Measurements from ENCODE around the gene ALG12. TPM values are rescaled to one million over a fixed set of nuclear protein-coding genes. Genes with fewer than 3 reads are reported as not detected.

ALG12 gene
- total RNA-seq, 1 experiment from 2014 or later = 18.6 TPM

DNA sequence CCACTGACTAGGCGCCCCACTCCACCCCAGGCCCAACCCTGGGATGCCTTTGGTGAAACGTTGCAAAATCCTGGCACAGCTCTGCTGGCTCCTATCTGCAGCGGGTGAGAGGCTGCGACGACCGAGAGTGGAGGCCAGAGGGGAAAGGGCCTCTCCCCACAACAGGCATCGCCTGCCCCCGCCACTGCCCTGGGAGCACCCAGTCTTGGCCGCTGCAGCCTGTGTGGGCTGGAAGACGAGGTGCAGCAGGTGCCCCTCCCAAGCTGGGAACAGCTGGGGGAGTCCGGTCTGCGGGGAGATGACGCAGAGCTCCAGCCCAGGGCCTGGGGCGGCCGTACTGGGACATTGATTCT is 38.2 kb upstream of the ALG12 start:
- no TSS peak for BruUV-seq (replicated peaks)
- intact Hi-C loops (cut with micrococcal nuclease; ENCODE audit: unreplicated experiment) = no loop called here
- TF ChIP-seq EZH2 (IDR thresholded peaks at IDR 0.05; ENCODE audit: borderline replicate concordance, low read depth, low read length, poor library complexity, severe bottlenecking) = no peak
- TF ChIP-seq, protein P1, sequence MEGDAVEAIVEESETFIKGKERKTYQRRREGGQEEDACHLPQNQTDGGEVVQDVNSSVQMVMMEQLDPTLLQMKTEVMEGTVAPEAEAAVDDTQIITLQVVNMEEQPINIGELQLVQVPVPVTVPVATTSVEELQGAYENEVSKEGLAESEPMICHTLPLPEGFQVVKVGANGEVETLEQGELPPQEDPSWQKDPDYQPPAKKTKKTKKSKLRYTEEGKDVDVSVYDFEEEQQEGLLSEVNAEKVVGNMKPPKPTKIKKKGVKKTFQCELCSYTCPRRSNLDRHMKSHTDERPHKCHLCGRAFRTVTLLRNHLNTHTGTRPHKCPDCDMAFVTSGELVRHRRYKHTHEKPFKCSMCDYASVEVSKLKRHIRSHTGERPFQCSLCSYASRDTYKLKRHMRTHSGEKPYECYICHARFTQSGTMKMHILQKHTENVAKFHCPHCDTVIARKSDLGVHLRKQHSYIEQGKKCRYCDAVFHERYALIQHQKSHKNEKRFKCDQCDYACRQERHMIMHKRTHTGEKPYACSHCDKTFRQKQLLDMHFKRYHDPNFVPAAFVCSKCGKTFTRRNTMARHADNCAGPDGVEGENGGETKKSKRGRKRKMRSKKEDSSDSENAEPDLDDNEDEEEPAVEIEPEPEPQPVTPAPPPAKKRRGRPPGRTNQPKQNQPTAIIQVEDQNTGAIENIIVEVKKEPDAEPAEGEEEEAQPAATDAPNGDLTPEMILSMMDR (conservative IDR thresholded peaks at IDR 0.05; ENCODE audit: low read depth, low read length) = no peak
- Histone ChIP-seq H3K36me3 (ENCODE audit: insufficient read depth, low read length, poor library complexity, severe bottlenecking) (peaks cover under 1% of the 10 kb centered on the region), H3K27me3 (replicated peaks; ENCODE audit: insufficient read depth, low read depth, low read length, poor library complexity) (no peaks in the 10 kb centered on the region), H3K4me3 (ENCODE audit: low read depth, low read length, poor library complexity, severe bottlenecking) (no peak overlapping the region), H3K27ac (ENCODE audit: low read depth, low read length, poor library complexity, severe bottlenecking) (no peak overlapping the region), H3K4me1 (ENCODE audit: insufficient read depth, low read length, poor library complexity, severe bottlenecking) (peaks cover 7% of the 10 kb centered on the region), H3K9me3 (ENCODE audit: low read depth, low read length, poor library complexity, severe bottlenecking) (no peaks in the 10 kb centered on the region)
- ChIA-PET POLR2A (ENCODE audit: low non-redundant PET) (no interaction called here), CTCF (no interaction called here)
- no peak for DNase-seq (ENCODE audit: low spot score)

DNA sequence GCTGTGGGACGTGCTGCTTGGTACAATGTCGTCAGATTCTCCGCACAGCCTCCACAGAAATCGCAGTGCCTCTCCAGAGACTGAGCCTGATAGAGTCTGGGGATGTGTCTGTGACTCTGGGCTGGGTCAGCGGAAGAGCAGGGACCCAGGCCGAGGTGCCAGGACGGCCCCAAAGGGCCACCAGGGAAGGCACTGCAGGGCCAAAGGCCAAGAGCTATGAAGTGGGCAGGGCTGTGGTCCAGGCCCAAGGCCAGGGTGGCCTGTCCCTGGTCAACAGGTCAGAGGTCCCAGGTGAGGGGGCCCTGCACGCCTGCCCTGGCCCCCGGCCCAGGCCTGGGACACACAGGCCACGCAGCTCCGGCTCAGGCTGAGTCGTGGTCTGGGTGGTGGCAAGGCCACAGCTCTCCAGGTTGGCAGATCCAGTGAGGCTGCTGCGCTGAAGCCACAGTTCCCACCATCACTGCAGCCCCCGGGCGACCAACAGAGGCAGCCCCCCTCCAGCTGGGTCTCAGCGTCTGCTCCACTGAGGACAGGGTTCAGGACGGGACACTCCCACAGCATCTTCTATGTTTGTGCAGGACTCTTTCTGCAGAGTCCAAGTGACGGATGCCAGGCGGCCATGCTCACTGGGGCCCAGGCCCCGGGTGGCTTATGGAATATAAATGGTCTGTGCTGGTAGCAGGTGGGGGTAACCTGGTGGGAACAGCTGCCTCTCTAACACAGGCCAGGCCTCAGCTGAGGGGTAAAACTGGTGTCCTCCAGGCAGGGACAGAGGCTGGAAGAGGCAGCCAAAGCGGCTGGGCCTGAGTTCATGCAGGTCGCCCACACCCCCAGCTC is 37.6 kb upstream of the ALG12 start:
- no peak for DNase-seq (ENCODE audit: low spot score)
- ChIA-PET POLR2A (ENCODE audit: low non-redundant PET) (no interaction called here), CTCF (no interaction called here)
- no peak overlapping the region for H3K4me3 ChIP-seq (ENCODE audit: low read depth, low read length, poor library complexity, severe bottlenecking)
- BruUV-seq (replicated peaks) = no TSS peak
- H3K27ac ChIP-seq (ENCODE audit: low read depth, low read length, poor library complexity, severe bottlenecking) = no peak overlapping the region
- no peaks in the 10 kb centered on the region for H3K27me3 ChIP-seq (replicated peaks; ENCODE audit: insufficient read depth, low read depth, low read length, poor library complexity)
- no peaks in the 10 kb centered on the region for H3K9me3 ChIP-seq (ENCODE audit: low read depth, low read length, poor library complexity, severe bottlenecking)
- intact Hi-C loops (cut with micrococcal nuclease; ENCODE audit: unreplicated experiment) = no loop called here
- TF ChIP-seq EZH2 (IDR thresholded peaks at IDR 0.05; ENCODE audit: borderline replicate concordance, low read depth, low read length, poor library complexity, severe bottlenecking) = no peak
- TF ChIP-seq, protein P1 (conservative IDR thresholded peaks at IDR 0.05; ENCODE audit: low read depth, low read length) = no peak
- H3K4me1 ChIP-seq (ENCODE audit: insufficient read depth, low read length, poor library complexity, severe bottlenecking) = peaks cover 7% of the 10 kb centered on the region
- H3K36me3 ChIP-seq (ENCODE audit: insufficient read depth, low read length, poor library complexity, severe bottlenecking) = no peaks in the 10 kb centered on the region

DNA sequence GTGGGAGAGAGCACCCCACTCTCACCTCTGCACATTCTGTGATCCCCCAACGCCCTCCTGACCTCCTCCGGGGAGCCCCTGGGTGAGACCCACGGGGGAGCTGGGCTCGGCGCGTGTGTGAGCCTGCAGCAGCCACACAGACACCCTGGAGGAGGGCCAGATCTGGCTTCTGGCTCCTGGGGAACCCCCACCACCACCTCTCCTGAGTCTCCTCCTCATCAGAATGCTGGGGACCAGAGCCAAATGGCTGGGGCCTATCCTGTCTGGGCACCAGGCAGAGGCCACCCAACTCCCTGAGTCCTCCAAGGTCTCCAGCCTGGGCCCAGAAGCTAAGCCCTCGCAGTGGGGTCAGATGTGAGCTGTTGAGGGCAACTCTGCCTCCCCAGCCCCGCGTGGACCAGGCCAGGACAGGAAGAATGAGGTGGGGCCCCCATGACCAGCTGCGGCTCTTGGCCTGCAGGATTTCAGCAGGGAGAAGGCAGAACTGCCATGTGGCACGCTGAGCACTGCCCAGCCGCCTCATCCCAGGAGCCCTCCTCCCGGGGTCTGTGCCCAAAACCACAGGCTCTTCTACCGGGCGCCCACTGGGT is 36.8 kb upstream of the ALG12 start:
- BruUV-seq (replicated peaks) = no TSS peak
- no peak overlapping the region for H3K4me3 ChIP-seq (ENCODE audit: low read depth, low read length, poor library complexity, severe bottlenecking)
- H3K27ac ChIP-seq (ENCODE audit: low read depth, low read length, poor library complexity, severe bottlenecking) = no peak overlapping the region
- TF ChIP-seq EZH2 (IDR thresholded peaks at IDR 0.05; ENCODE audit: borderline replicate concordance, low read depth, low read length, poor library complexity, severe bottlenecking) = no peak
- TF ChIP-seq, protein P1 (conservative IDR thresholded peaks at IDR 0.05; ENCODE audit: low read depth, low read length) = no peak
- no peaks in the 10 kb centered on the region for H3K9me3 ChIP-seq (ENCODE audit: low read depth, low read length, poor library complexity, severe bottlenecking)
- H3K27me3 ChIP-seq (replicated peaks; ENCODE audit: insufficient read depth, low read depth, low read length, poor library complexity) = no peaks in the 10 kb centered on the region
- POLR2A ChIA-PET (ENCODE audit: low non-redundant PET) = no interaction called here
- intact Hi-C loops (cut with micrococcal nuclease; ENCODE audit: unreplicated experiment) = no loop called here
- no peaks in the 10 kb centered on the region for H3K36me3 ChIP-seq (ENCODE audit: insufficient read depth, low read length, poor library complexity, severe bottlenecking)
- no peak for DNase-seq (ENCODE audit: low spot score)
- H3K4me1 ChIP-seq (ENCODE audit: insufficient read depth, low read length, poor library complexity, severe bottlenecking) = peaks cover 7% of the 10 kb centered on the region
- CTCF ChIA-PET = no interaction called here
